ENCODE results near the gene ARFGEF3.

The ARFGEF3 gene

DNA sequence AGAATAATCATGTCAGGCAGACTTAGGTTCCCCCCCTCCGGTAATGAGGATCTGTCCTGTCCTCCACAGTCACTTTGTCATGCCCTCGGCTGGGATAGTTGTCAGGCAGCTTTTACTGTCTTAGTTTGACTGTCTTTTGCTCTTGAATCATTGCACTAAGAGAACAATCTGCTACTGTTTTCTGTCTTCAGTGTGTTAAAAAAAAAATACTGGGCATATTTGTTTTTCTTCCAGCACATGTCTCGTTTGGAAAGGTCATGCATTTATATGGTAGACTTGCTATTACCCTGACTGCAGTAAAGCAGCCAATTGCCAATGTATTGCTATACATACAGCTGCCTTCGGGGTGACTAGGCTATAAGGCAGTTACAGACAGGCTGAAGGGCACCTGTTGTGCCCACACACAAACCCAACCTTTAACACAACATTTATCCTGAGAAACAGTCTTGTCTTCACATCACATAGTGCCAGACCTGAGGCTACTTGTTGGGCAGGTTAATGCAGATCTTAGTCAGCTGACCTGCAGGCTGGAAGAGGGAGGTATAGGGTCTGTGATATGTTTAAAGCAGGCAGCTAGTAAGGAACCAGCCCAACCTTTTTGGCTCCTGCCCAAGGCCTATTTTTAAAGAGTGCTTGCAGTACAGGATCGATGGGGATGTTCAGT lies 26.7 kb downstream of the ARFGEF3 start:
- Histone ChIP-seq H3K18ac (ENCODE audit: low read depth in 1 of 2, low read length in 2 of 2) (no peak overlapping the region), H3K4me2 (ENCODE audit: low read length, poor library complexity, severe bottlenecking) (no peak overlapping the region), H2AK5ac (ENCODE audit: low read length, severe bottlenecking) (no peak overlapping the region), H3K9me3 (ENCODE audit: control insufficient read depth, low read length) (no peaks in the 10 kb centered on the region), H3K23ac (ENCODE audit: low read length in 2 of 2) (no peak overlapping the region), H3K4me3 (ENCODE audit: insufficient read depth in 1 of 2, low read depth in 1 of 2, low read length in 2 of 2) (no peak overlapping the region), H2BK15ac (ENCODE audit: low read depth, poor library complexity, severe bottlenecking) (no peak overlapping the region), H3K4ac (ENCODE audit: low read depth in 1 of 2, low read length in 2 of 2) (no peak overlapping the region), H3K27ac (ENCODE audit: low read length, poor library complexity, severe bottlenecking) (no peak overlapping the region), H3K36me3 (ENCODE audit: control insufficient read depth in 1 of 2, insufficient read depth in 2 of 2, low read depth in 1 of 2, low read length in 2 of 2) (no peaks in the 10 kb centered on the region), H2BK5ac (ENCODE audit: low read depth, low read length, poor library complexity, severe bottlenecking) (no peak overlapping the region), H2BK120ac (ENCODE audit: low read depth, low read length) (no peak overlapping the region), H4K8ac (ENCODE audit: low read length) (no peak overlapping the region), H2BK12ac (ENCODE audit: low read length in 2 of 2) (no peak overlapping the region), H3K79me1 (replicated peaks; ENCODE audit: low read length, poor library complexity, severe bottlenecking) (no peaks in the 10 kb centered on the region), H2AFZ (ENCODE audit: low read depth, low read length) (no peak overlapping the region), H3K14ac (ENCODE audit: low read length in 2 of 2) (no peak overlapping the region), H4K91ac (ENCODE audit: low read length) (no peak overlapping the region), H3K9ac (ENCODE audit: low read length) (no peak overlapping the region), H3K4me1 (ENCODE audit: control insufficient read depth, insufficient read depth, low read depth, low read length) (no peaks in the 10 kb centered on the region), H3K27me3 (ENCODE audit: control insufficient read depth in 1 of 2, insufficient read depth in 1 of 2, low read length in 2 of 2) (peaks cover 4 to 36% of the 10 kb centered on the region in 2 experiments)
- 68% methylated on average over 5 of the region's 5 CpGs for WGBS
- no peak for DNase-seq

DNA sequence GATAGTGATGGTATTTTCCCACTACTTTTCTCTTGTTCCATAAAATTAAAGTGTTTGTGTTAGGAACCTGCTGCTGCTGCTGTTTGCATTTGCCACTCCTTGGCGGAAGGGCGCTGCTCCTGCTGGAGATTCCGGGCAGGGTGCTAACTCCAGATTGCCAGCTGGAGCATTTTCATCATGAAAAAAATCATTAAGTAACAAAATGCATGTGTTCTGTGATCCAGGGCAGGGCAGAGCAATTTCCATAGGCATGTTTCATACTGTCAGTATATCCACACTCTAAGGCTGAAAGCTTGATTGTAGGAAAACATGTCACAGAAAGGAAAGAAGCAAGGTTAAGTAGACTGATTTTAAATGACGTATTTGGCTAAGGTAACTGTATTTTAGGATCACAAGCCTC lies 32.5 kb downstream of the ARFGEF3 start:
- DNase-seq, result no peak
- Histone ChIP-seq H3K4me1 (ENCODE audit: control insufficient read depth, insufficient read depth, low read depth, low read length) (no peaks in the 10 kb centered on the region), H2BK5ac (ENCODE audit: low read depth, low read length, poor library complexity, severe bottlenecking) (no peak overlapping the region), H3K36me3 (ENCODE audit: control insufficient read depth in 1 of 2, insufficient read depth in 2 of 2, low read depth in 1 of 2, low read length in 2 of 2) (no peaks in the 10 kb centered on the region), H3K4me2 (ENCODE audit: low read length, poor library complexity, severe bottlenecking) (no peak overlapping the region), H3K9me3 (ENCODE audit: control insufficient read depth, low read length) (no peaks in the 10 kb centered on the region), H4K8ac (ENCODE audit: low read length) (no peak overlapping the region), H2BK12ac (ENCODE audit: low read length in 2 of 2) (no peak overlapping the region), H3K14ac (ENCODE audit: low read length in 2 of 2) (no peak overlapping the region), H2AFZ (ENCODE audit: low read depth, low read length) (no peak overlapping the region), H2BK15ac (ENCODE audit: low read depth, poor library complexity, severe bottlenecking) (no peak overlapping the region), H3K4ac (ENCODE audit: low read depth in 1 of 2, low read length in 2 of 2) (no peak overlapping the region), H3K4me3 (ENCODE audit: insufficient read depth in 1 of 2, low read depth in 1 of 2, low read length in 2 of 2) (no peak overlapping the region), H4K91ac (ENCODE audit: low read length) (no peak overlapping the region), H3K79me1 (replicated peaks; ENCODE audit: low read length, poor library complexity, severe bottlenecking) (no peaks in the 10 kb centered on the region), H3K27ac (ENCODE audit: low read length, poor library complexity, severe bottlenecking) (no peak overlapping the region), H2BK120ac (ENCODE audit: low read depth, low read length) (no peak overlapping the region), H3K27me3 (ENCODE audit: control insufficient read depth in 1 of 2, insufficient read depth in 1 of 2, low read length in 2 of 2) (peaks cover 4 to 13% of the 10 kb centered on the region in 2 experiments), H3K23ac (ENCODE audit: low read length in 2 of 2) (no peak overlapping the region), H3K9ac (ENCODE audit: low read length) (no peak overlapping the region), H2AK5ac (ENCODE audit: low read length, severe bottlenecking) (no peak overlapping the region), H3K18ac (ENCODE audit: low read depth in 1 of 2, low read length in 2 of 2) (no peak overlapping the region)
- 93% methylated on average over 4 of the region's 4 CpGs for WGBS

DNA sequence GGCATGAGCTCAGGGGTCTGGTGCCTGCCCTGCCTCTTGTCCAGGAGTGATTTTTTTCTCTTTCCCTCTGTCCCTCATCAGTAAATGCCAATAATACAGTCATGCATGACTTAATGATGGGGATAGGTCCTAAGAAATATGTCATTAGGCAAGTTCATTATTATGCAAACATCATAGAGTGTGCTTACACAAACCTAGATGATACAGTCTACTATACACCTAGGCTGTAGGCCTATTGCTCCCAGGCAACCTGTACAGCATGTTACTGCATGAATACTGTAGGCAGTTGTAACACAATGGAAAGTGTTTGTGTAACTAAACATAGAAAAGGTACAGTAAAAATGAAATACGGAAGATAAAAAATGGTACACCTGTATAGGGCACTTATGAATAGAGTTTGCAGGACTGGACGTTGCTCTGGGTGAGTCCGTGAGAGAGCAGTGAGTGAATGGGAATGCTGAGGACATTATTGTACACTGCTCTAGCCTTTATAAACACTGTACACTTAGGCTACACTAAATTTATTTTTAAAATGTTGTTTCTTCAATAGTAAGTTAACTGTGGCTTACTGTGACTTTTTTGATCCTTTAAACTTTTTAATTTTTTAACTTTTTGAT lies 34.5 kb downstream of the ARFGEF3 start:
- Histone ChIP-seq H2BK120ac (ENCODE audit: low read depth, low read length) (no peak overlapping the region), H3K9me3 (ENCODE audit: control insufficient read depth, low read length) (no peaks in the 10 kb centered on the region), H3K4me1 (ENCODE audit: control insufficient read depth, insufficient read depth, low read depth, low read length) (no peaks in the 10 kb centered on the region), H3K4me3 (ENCODE audit: insufficient read depth in 1 of 2, low read depth in 1 of 2, low read length in 2 of 2) (no peak overlapping the region), H2BK12ac (ENCODE audit: low read length in 2 of 2) (no peak overlapping the region), H2BK15ac (ENCODE audit: low read depth, poor library complexity, severe bottlenecking) (no peak overlapping the region), H4K91ac (ENCODE audit: low read length) (no peak overlapping the region), H3K79me1 (replicated peaks; ENCODE audit: low read length, poor library complexity, severe bottlenecking) (no peaks in the 10 kb centered on the region), H2AFZ (ENCODE audit: low read depth, low read length) (no peak overlapping the region), H3K36me3 (ENCODE audit: control insufficient read depth in 1 of 2, insufficient read depth in 2 of 2, low read depth in 1 of 2, low read length in 2 of 2) (no peaks in the 10 kb centered on the region), H3K4me2 (ENCODE audit: low read length, poor library complexity, severe bottlenecking) (no peak overlapping the region), H4K8ac (ENCODE audit: low read length) (no peak overlapping the region), H3K14ac (ENCODE audit: low read length in 2 of 2) (no peak overlapping the region), H2BK5ac (ENCODE audit: low read depth, low read length, poor library complexity, severe bottlenecking) (no peak overlapping the region), H3K23ac (ENCODE audit: low read length in 2 of 2) (no peak overlapping the region), H3K27ac (ENCODE audit: low read length, poor library complexity, severe bottlenecking) (no peak overlapping the region), H3K18ac (ENCODE audit: low read depth in 1 of 2, low read length in 2 of 2) (peak overlapping the region in 1 of 2 experiments; percentile 21), H3K27me3 (ENCODE audit: control insufficient read depth in 1 of 2, insufficient read depth in 1 of 2, low read length in 2 of 2) (peaks cover under 1 to 3% of the 10 kb centered on the region in 2 experiments), H2AK5ac (ENCODE audit: low read length, severe bottlenecking) (no peak overlapping the region), H3K4ac (ENCODE audit: low read depth in 1 of 2, low read length in 2 of 2) (no peak overlapping the region), H3K9ac (ENCODE audit: low read length) (no peak overlapping the region)
- DNase-seq, result no peak
- WGBS, result 100% methylated on average over 2 of the region's 3 CpGs

DNA sequence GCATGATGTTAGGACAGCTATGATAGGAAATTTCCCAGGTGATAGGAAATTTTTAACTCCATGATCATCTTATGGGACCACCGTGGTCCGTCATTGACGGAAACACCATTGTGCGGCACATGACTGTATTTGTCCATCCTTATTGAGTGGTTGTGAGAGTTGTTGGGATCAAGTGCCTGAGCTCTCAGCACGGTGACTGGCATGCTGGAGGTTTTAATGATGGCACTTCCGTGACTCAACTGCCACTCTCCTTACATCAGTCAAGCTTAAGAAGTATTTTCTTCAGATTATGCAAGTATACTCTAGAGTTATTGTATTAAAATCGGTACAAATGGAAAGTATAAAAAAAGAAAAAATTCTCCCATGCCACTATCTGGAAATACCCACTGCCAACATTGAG lies 35.8 kb downstream of the ARFGEF3 start:
- H3K9me3 ChIP-seq (ENCODE audit: control insufficient read depth, low read length), result no peaks in the 10 kb centered on the region
- H3K14ac ChIP-seq (ENCODE audit: low read length in 2 of 2), result no peak overlapping the region
- H4K91ac ChIP-seq (ENCODE audit: low read length), result no peak overlapping the region
- WGBS, result 94% methylated on average over 4 of the region's 7 CpGs
- H3K4me3 ChIP-seq (ENCODE audit: insufficient read depth in 1 of 2, low read depth in 1 of 2, low read length in 2 of 2), result no peak overlapping the region
- no peak overlapping the region for H3K23ac ChIP-seq (ENCODE audit: low read length in 2 of 2)
- H3K18ac ChIP-seq (ENCODE audit: low read depth in 1 of 2, low read length in 2 of 2), result no peak overlapping the region
- H2BK15ac ChIP-seq (ENCODE audit: low read depth, poor library complexity, severe bottlenecking), result no peak overlapping the region
- no peak overlapping the region for H3K9ac ChIP-seq (ENCODE audit: low read length)
- H2BK5ac ChIP-seq (ENCODE audit: low read depth, low read length, poor library complexity, severe bottlenecking), result no peak overlapping the region
- no peak overlapping the region for H3K27ac ChIP-seq (ENCODE audit: low read length, poor library complexity, severe bottlenecking)
- H2AFZ ChIP-seq (ENCODE audit: low read depth, low read length), result no peak overlapping the region
- no peak overlapping the region for H2BK120ac ChIP-seq (ENCODE audit: low read depth, low read length)
- H3K27me3 ChIP-seq (ENCODE audit: control insufficient read depth in 1 of 2, insufficient read depth in 1 of 2, low read length in 2 of 2), result no peaks in the 10 kb centered on the region
- H3K79me1 ChIP-seq (replicated peaks; ENCODE audit: low read length, poor library complexity, severe bottlenecking), result no peaks in the 10 kb centered on the region
- no peak for DNase-seq
- H4K8ac ChIP-seq (ENCODE audit: low read length), result no peak overlapping the region
- H2AK5ac ChIP-seq (ENCODE audit: low read length, severe bottlenecking), result no peak overlapping the region
- H3K4me2 ChIP-seq (ENCODE audit: low read length, poor library complexity, severe bottlenecking), result no peak overlapping the region
- H3K36me3 ChIP-seq (ENCODE audit: control insufficient read depth in 1 of 2, insufficient read depth in 2 of 2, low read depth in 1 of 2, low read length in 2 of 2), result no peaks in the 10 kb centered on the region
- no peak overlapping the region for H3K4ac ChIP-seq (ENCODE audit: low read depth in 1 of 2, low read length in 2 of 2)
- no peak overlapping the region for H2BK12ac ChIP-seq (ENCODE audit: low read length in 2 of 2)
- no peaks in the 10 kb centered on the region for H3K4me1 ChIP-seq (ENCODE audit: control insufficient read depth, insufficient read depth, low read depth, low read length)
